HepG2 (cell line): Measurements from ENCODE around the gene CTNNA3. TPM values are rescaled to one million over a fixed set of nuclear protein-coding genes. Genes with fewer than 3 reads are reported as not detected.

ENCODE experiments used
- ATAC-seq: fragments of 200-7000 bp; cut with Tn5 transposase; 3 replicates; pipeline ENCODE4 v1.9.1; 2020; ENCODE audit warnings: mild to moderate bottlenecking, moderate library complexity
- BruUV-seq: library from RNA; stranded (reverse); fragments of 400-500 nt; replicated peaks from 2 replicates; lab custom pipeline; 2021; lab: Mats Ljungman, UMichigan
- CTCF ChIA-PET: fragments of 300-600 bp; formaldehyde crosslinking; extraction: SDS; loops from one replicate; lab custom pipeline; 2021; ENCODE audit warnings: low total read pairs, inconsistent platforms, low intra/inter-chr PET ratio; lab: Yijun Ruan, JAX
- POLR2A ChIA-PET: fragments of 350-600 bp; sonication (Branson Sonifier 250); formaldehyde crosslinking; loops from one replicate; lab custom pipeline; 2020; ENCODE audit warnings: antibody characterized with exemption, inconsistent platforms; lab: Yijun Ruan, JAX
- DNase-seq: peaks from one replicate; pipeline ENCODE4 v3.0.0-alpha.2; 2015; ENCODE audit warnings: low spot score
- FAIRE-seq: peaks from 3 replicates; lab custom pipeline; 2011; peaks lifted over from hg19 to GRCh38; lab: Jason Lieb, UNC
- H2AFZ ChIP-seq: one replicate; pipeline ENCODE4 v1.6.1; 2011; ENCODE audit warnings: low read length, inconsistent platforms
- H3K27ac ChIP-seq: fragments of 300-600 bp; 3 replicates; pipeline ENCODE4 v1.8.0; 2011; ENCODE audit warnings: mixed run types, mild to moderate bottlenecking, mixed read lengths, low read length, inconsistent platforms; ENCODE audit not compliant: insufficient read depth; ENCODE audit errors: extremely low read length
- H3K27me3 ChIP-seq, 2 experiments: fragments of 200-600 bp in 1 of 2; 2 replicates in 1 of 2; 3 replicates in 1 of 2; pipeline versions ENCODE4 v1.6.0 to v1.8.0; 2011; ENCODE audit warnings: low read length in 2 of 2, mild to moderate bottlenecking in 2 of 2, moderate library complexity in 2 of 2, inconsistent platforms in 1 of 2; ENCODE audit not compliant: insufficient read depth in 2 of 2, control insufficient read depth in 1 of 2
- H3K36me3 ChIP-seq, 2 experiments: fragments of 200-600 bp in 1 of 2; replicated peaks in 1 of 2; 2 replicates in 1 of 2; 3 replicates in 1 of 2; pipeline versions ENCODE4 v1.5.1 to v1.8.0; 2011; ENCODE audit warnings: low read length in 2 of 2, inconsistent platforms in 1 of 2; ENCODE audit not compliant: insufficient read depth in 2 of 2, control insufficient read depth in 1 of 2
- H3K4me1 ChIP-seq: 2 replicates; pipeline ENCODE4 v1.5.1; 2012; ENCODE audit warnings: low read length, inconsistent platforms; ENCODE audit not compliant: insufficient read depth
- H3K4me2 ChIP-seq: 2 replicates; pipeline ENCODE4 v1.6.0; 2011; ENCODE audit warnings: low read depth, low read length, inconsistent platforms
- H3K4me3 ChIP-seq, 3 experiments: fragments of 200-600 bp in 1 of 3; sonication (generic), shearing (Covaris generic) in 1 of 3; replicated peaks in 1 of 3; 2 replicates each; pipeline ENCODE4 v1.5.1; 2011 to 2016; ENCODE audit warnings: low read length in 3 of 3, inconsistent platforms in 2 of 3, low read depth in 2 of 3, mild to moderate bottlenecking in 2 of 3, control low read depth in 1 of 3, mixed read lengths in 1 of 3; ENCODE audit not compliant: insufficient read depth in 1 of 3
- H3K79me2 ChIP-seq: one replicate; pipeline ENCODE4 v1.6.1; 2011; ENCODE audit warnings: low read length, inconsistent platforms; ENCODE audit not compliant: insufficient read depth
- H3K9ac ChIP-seq: 2 replicates; pipeline ENCODE4 v1.6.0; 2011; ENCODE audit warnings: mild to moderate bottlenecking, low read depth, low read length, inconsistent platforms; ENCODE audit not compliant: insufficient read depth
- H3K9me3 ChIP-seq: 2 replicates; pipeline ENCODE4 v1.5.1; 2012; ENCODE audit warnings: mild to moderate bottlenecking, low read length
- H4K20me1 ChIP-seq: 2 replicates; pipeline ENCODE4 v1.6.0; 2011; ENCODE audit warnings: inconsistent platforms, mild to moderate bottlenecking, low read length, moderate library complexity; ENCODE audit not compliant: insufficient read depth
- ARNT2 ChIP-seq: sonication (generic); formaldehyde crosslinking; IDR thresholded peaks from 2 replicates; pipeline ENCODE4 v1.8.0; 2022; ENCODE audit warnings: mild to moderate bottlenecking, low read depth, missing genetic modification reagents, moderate library complexity
- BCLAF1 ChIP-seq: fragments of 450-650 bp; IDR thresholded peaks from 2 replicates; pipeline ENCODE4 v1.6.1; 2017; ENCODE audit warnings: mild to moderate bottlenecking
- CBX1 ChIP-seq: IDR thresholded peaks from one replicate; pipeline ENCODE4 v1.6.1; 2016; ENCODE audit warnings: antibody characterized with exemption, low read depth
- GLI4 ChIP-seq: sonication (generic); formaldehyde crosslinking; IDR thresholded peaks from 2 replicates; pipeline ENCODE4 v1.5.1; 2020; ENCODE audit warnings: missing genetic modification reagents, mild to moderate bottlenecking, moderate library complexity, borderline replicate concordance
- KLF13 ChIP-seq: sonication (generic); formaldehyde crosslinking; IDR thresholded peaks from 2 replicates; pipeline ENCODE4 v1.4.0; 2020; ENCODE audit warnings: mild to moderate bottlenecking, missing genetic modification reagents
- MTA1 ChIP-seq: sonication (generic); formaldehyde crosslinking; IDR thresholded peaks from 2 replicates; pipeline ENCODE4 v1.4.0; 2020; ENCODE audit warnings: missing genetic modification reagents, mild to moderate bottlenecking, borderline replicate concordance
- PBX3 ChIP-seq: sonication (generic); formaldehyde crosslinking; IDR thresholded peaks from 2 replicates; pipeline ENCODE4 v1.8.1; 2023; ENCODE audit warnings: missing genetic modification reagents, inconsistent platforms, borderline replicate concordance
- RARG ChIP-seq: sonication (generic); formaldehyde crosslinking; IDR thresholded peaks from 2 replicates; pipeline ENCODE4 v1.4.0; 2020; ENCODE audit warnings: low read depth, mild to moderate bottlenecking, missing genetic modification reagents
- SOX13 ChIP-seq, 3 experiments: fragments of 450-650 bp in 1 of 3; sonication (generic) in 1 of 3; formaldehyde crosslinking in 1 of 3; IDR thresholded peaks in 2 of 3; conservative IDR thresholded peaks in 1 of 3; 2 replicates each; pipeline versions ENCODE4 v1.5.0 to v1.6.1; 2016 to 2020; ENCODE audit warnings: antibody characterized with exemption in 1 of 3, mild to moderate bottlenecking in 1 of 3, missing compliant biosample characterization in 1 of 3, missing genetic modification reagents in 1 of 3, moderate library complexity in 1 of 3
- TARDBP ChIP-seq: sonication (generic); formaldehyde crosslinking; IDR thresholded peaks from 2 replicates; pipeline ENCODE4 v1.8.0; 2022; ENCODE audit warnings: mild to moderate bottlenecking, missing genetic modification reagents
- TRAFD1 ChIP-seq: sonication (generic); formaldehyde crosslinking; IDR thresholded peaks from 2 replicates; pipeline ENCODE4 v1.5.1; 2020; ENCODE audit warnings: missing genetic modification reagents, mild to moderate bottlenecking, borderline replicate concordance
- ZBTB26 ChIP-seq: IDR thresholded peaks from 2 replicates; pipeline ENCODE4 v1.6.1; 2016; ENCODE audit warnings: missing compliant biosample characterization, missing genetic modification reagents, borderline replicate concordance
- ZNF432 ChIP-seq: sonication (generic); formaldehyde crosslinking; IDR thresholded peaks from 2 replicates; pipeline ENCODE4 v1.5.0; 2020; ENCODE audit warnings: missing genetic modification reagents, mild to moderate bottlenecking, borderline replicate concordance
- ZXDC ChIP-seq: sonication (generic); formaldehyde crosslinking; IDR thresholded peaks from 2 replicates; pipeline ENCODE4 v1.5.0; 2020; ENCODE audit warnings: mild to moderate bottlenecking, missing genetic modification reagents
- WGBS: methylation state at CpG from one replicate; pipeline ENCODE4 v1.1.6; 2017; ENCODE audit warnings: low lambda C conversion rate; 5-methylcytosine and 5-hydroxymethylcytosine counted together
- in situ Hi-C: cut with HindIII; loops from 2 replicates; pipeline ENCODE4 v1.10.0; 2017; ENCODE audit warnings: low pct_unique_long_range_greater_than_20kb; ENCODE audit not compliant: extremely low pct_ligation_motif_present
- intact Hi-C: fragments of 100-400 bp; cut with micrococcal nuclease; formaldehyde crosslinking; loops from one replicate; pipeline ENCODE4 v1.10.0; 2022; ENCODE audit not compliant: unreplicated experiment
- polyA plus RNA-seq, 8 experiments: library from polyadenylated mRNA; depleted of rRNA in 3 of 8; stranded (reverse) in 7 of 8; unstranded in 1 of 8; fragments of >200 nt; fragmentation: Illumina TruSeq in 4 of 8; extraction: Trizol in 4 of 8; gene quantifications; 2 replicates each; pipeline versions ENCODE4 v1.2.1 to v1.2.3, GENCODE V29; 2011 to 2016; ENCODE audit warnings: low read depth in 4 of 8, missing spikeins in 1 of 8, mixed read lengths in 1 of 8; ENCODE audit not compliant: insufficient read depth in 1 of 8
- total RNA-seq, 5 experiments: library from RNA; depleted of rRNA; stranded (reverse); fragments of >200 nt; fragmentation: Illumina TruSeq; extraction: Trizol; gene quantifications; 2 replicates each; pipeline ENCODE4 v1.2.3, GENCODE V29; 2016; ENCODE audit warnings: low read depth in 1 of 5

Gene CTNNA3
- total and polyA plus RNA-seq, 2 of the 13 experiments (the other 11 are each of a cell fraction or from before 2014, with no cell fraction given), result not detected

- H4K20me1 ChIP-seq, result no peaks in the 10 kb centered on the region
- no peaks in the 10 kb centered on the region for H3K79me2 ChIP-seq
- DNase-seq, result no peak
- ATAC-seq, result no peak
- no peaks in the 10 kb centered on the region for H3K36me3 ChIP-seq
- WGBS, result 48% methylated on average over 2 of the region's 2 CpGs
- intact Hi-C loops, result no loop called here
- H2AFZ ChIP-seq, result no peak overlapping the region
- H3K9ac ChIP-seq, result no peak overlapping the region
- H3K27me3 ChIP-seq, result no peaks in the 10 kb centered on the region; a peak in 1 of 5 replicates
- H3K4me2 ChIP-seq, result no peak overlapping the region
- no peak overlapping the region for H3K27ac ChIP-seq
- no peaks in the 10 kb centered on the region for H3K4me1 ChIP-seq
- H3K4me3 ChIP-seq, result no peak overlapping the region
- no peak for FAIRE-seq
- H3K9me3 ChIP-seq, result peaks cover 44% of the 10 kb centered on the region
- in situ Hi-C loops, result no loop called here
- CTCF ChIA-PET, result no interaction called here
- BruUV-seq, result no TSS peak
- POLR2A ChIA-PET, result no interaction called here
- no peak for TF ChIP-seq TRAFD1
- TF ChIP-seq RARG (CRISPR knock-in tag), result no peak
- TF ChIP-seq PBX3 (CRISPR knock-in tag), result no peak
- no peak for TF ChIP-seq TARDBP
- no peak for TF ChIP-seq CBX1
- no peak for TF ChIP-seq ZXDC (CRISPR knock-in tag)
- TF ChIP-seq MTA1 (CRISPR knock-in tag), result no peak
- TF ChIP-seq ARNT2 (CRISPR knock-in tag), result no peak
- TF ChIP-seq GLI4 (CRISPR knock-in tag), result no peak
- no peak for TF ChIP-seq ZNF432 (CRISPR knock-in tag)
- TF ChIP-seq SOX13 (IDR thresholded peaks at IDR 0.05), result no peak
- no peak for TF ChIP-seq SOX13 (CRISPR knock-in tag; conservative IDR thresholded peaks at IDR 0.05 in 1 of 2, IDR thresholded peaks at IDR 0.05 in 1 of 2)
- no peak for TF ChIP-seq BCLAF1
- no peak for TF ChIP-seq ZBTB26 (CRISPR knock-in tag)
- no peak for TF ChIP-seq KLF13 (CRISPR knock-in tag)
Observed at GRCh38 chr10:66591865-66592264, 1104.1 kb downstream of the CTNNA3 start.
